K562 (cell line): Measurements from ENCODE around the gene WASF3. TPM values are rescaled to one million over a fixed set of nuclear protein-coding genes. Genes with fewer than 3 reads are reported as not detected.

Experiments used
- ATAC-seq: fragments of 200-7000 bp; cut with Tn5 transposase; 3 replicates; pipeline ENCODE4 v1.9.1; 2020; ENCODE audit warnings: moderate library complexity
- BruUV-seq: library from RNA; stranded (reverse); fragments of 400-500 nt; replicated peaks from 2 replicates; lab custom pipeline; 2021; lab: Mats Ljungman, UMichigan
- CTCF ChIA-PET: fragments of 300-600 bp; formaldehyde crosslinking; extraction: SDS; loops from one replicate; lab custom pipeline; 2021; ENCODE audit warnings: low intra/inter-chr PET ratio; lab: Yijun Ruan, JAX
- POLR2A ChIA-PET: fragments of 300-600, 350-650 bp; sonication (Branson Sonifier 250); formaldehyde crosslinking; extraction: SDS; loops from one replicate; lab custom pipeline; 2021; ENCODE audit warnings: antibody characterized with exemption, inconsistent platforms; lab: Yijun Ruan, JAX
- DNase-seq, 4 experiments: peaks; one replicate each; pipeline versions ENCODE4 v3.0.0 to v3.0.0-alpha.2; 2011 to 2018; ENCODE audit warnings: low spot score in 3 of 4, mixed read lengths in 3 of 4; ENCODE audit errors: extremely low read depth in 1 of 4
- FAIRE-seq: peaks from 2 replicates; lab custom pipeline; 2011; peaks lifted over from hg19 to GRCh38; lab: Jason Lieb, UNC
- H2AFZ ChIP-seq: 2 replicates; pipeline ENCODE4 v1.6.0; 2011; ENCODE audit warnings: low read depth, low read length, control low read depth, inconsistent platforms
- H3K27ac ChIP-seq: fragments of 200-600 bp; 3 replicates; pipeline ENCODE4 v1.8.0; 2011; ENCODE audit warnings: low read depth, mild to moderate bottlenecking, control low read depth, inconsistent platforms, low read length, moderate library complexity, mixed read lengths; ENCODE audit errors: extremely low read depth
- H3K27me3 ChIP-seq, 2 experiments: fragments of 300-600 bp in 1 of 2; 2 replicates in 1 of 2; 3 replicates in 1 of 2; pipeline versions ENCODE4 v1.6.0 to v1.8.0; 2011; ENCODE audit warnings: inconsistent platforms in 2 of 2, low read length in 2 of 2, mild to moderate bottlenecking in 1 of 2, mixed read lengths in 1 of 2, moderate library complexity in 1 of 2; ENCODE audit not compliant: control insufficient read depth in 2 of 2, insufficient read depth in 2 of 2
- H3K36me3 ChIP-seq: fragments of 300-600 bp; 3 replicates; pipeline ENCODE4 v1.8.0; 2011; ENCODE audit warnings: mild to moderate bottlenecking, low read length, inconsistent platforms; ENCODE audit not compliant: control insufficient read depth, insufficient read depth
- H3K4me1 ChIP-seq, 2 experiments: fragments of 200-600 bp in 1 of 2; replicated peaks in 1 of 2; 2 replicates in 1 of 2; 3 replicates in 1 of 2; pipeline versions ENCODE4 v1.5.1 to v1.8.0; 2011; ENCODE audit warnings: inconsistent platforms in 2 of 2, low read length in 2 of 2, mild to moderate bottlenecking in 1 of 2, mixed read lengths in 1 of 2, moderate library complexity in 1 of 2; ENCODE audit not compliant: control insufficient read depth in 2 of 2, insufficient read depth in 2 of 2
- H3K4me2 ChIP-seq: 2 replicates; pipeline ENCODE4 v1.6.1; 2011; ENCODE audit warnings: low read length, control low read depth, inconsistent platforms, mixed read lengths; ENCODE audit not compliant: insufficient read depth
- H3K4me3 ChIP-seq: fragments of 200-600 bp; sonication (generic), shearing (Covaris generic); 2 replicates; pipeline ENCODE4 v1.5.1; 2016; ENCODE audit warnings: control low read depth, inconsistent platforms
- H3K79me2 ChIP-seq: fragments of 200-600 bp; 3 replicates; pipeline ENCODE4 v1.8.0; 2011; ENCODE audit warnings: low read length, inconsistent platforms; ENCODE audit not compliant: control insufficient read depth, insufficient read depth
- H3K9ac ChIP-seq, 2 experiments: 2 replicates each; pipeline versions ENCODE4 v1.6.0 to v1.6.1; 2011; ENCODE audit warnings: low read depth in 2 of 2, low read length in 2 of 2, control low read depth in 1 of 2, inconsistent platforms in 1 of 2, mild to moderate bottlenecking in 1 of 2, mixed read lengths in 1 of 2; ENCODE audit not compliant: insufficient read depth in 1 of 2
- H3K9me1 ChIP-seq: one replicate; pipeline ENCODE4 v1.6.0; 2011; ENCODE audit warnings: inconsistent platforms, mild to moderate bottlenecking, low read length, moderate library complexity; ENCODE audit not compliant: control insufficient read depth, insufficient read depth
- H3K9me3 ChIP-seq: replicated peaks from 2 replicates; pipeline ENCODE4 v1.5.1; 2011; ENCODE audit warnings: low read depth, low read length, inconsistent platforms; ENCODE audit not compliant: control insufficient read depth, insufficient read depth
- H4K20me1 ChIP-seq: replicated peaks from 2 replicates; pipeline ENCODE4 v1.6.1; 2011; ENCODE audit warnings: low read length, inconsistent platforms, mixed read lengths; ENCODE audit not compliant: control insufficient read depth, insufficient read depth
- CTCF ChIP-seq, 3 experiments: IDR thresholded peaks in 2 of 3; conservative IDR thresholded peaks in 1 of 3; 2 replicates each; pipeline ENCODE4 v1.5.1; 2011 to 2012; ENCODE audit warnings: low read length in 3 of 3, mild to moderate bottlenecking in 3 of 3, control low read depth in 2 of 3, improper control_type of control experiment in 1 of 3, inconsistent platforms in 1 of 3, low read depth in 1 of 3, mixed read lengths in 1 of 3, moderate library complexity in 1 of 3; ENCODE audit not compliant: insufficient read depth in 2 of 3
- ELF4 ChIP-seq: fragments of 450-650 bp; formaldehyde crosslinking; IDR thresholded peaks from 2 replicates; pipeline ENCODE4 v1.4.0; 2022; ENCODE audit warnings: missing genetic modification characterization
- MCM7 ChIP-seq, 2 experiments: fragments of 450-650 bp; IDR thresholded peaks; 2 replicates each; pipeline ENCODE4 v1.6.1; 2016 to 2018
- MEIS2 ChIP-seq: fragments of 450-650 bp; IDR thresholded peaks from 2 replicates; pipeline ENCODE4 v1.6.1; 2014; ENCODE audit warnings: mild to moderate bottlenecking; ENCODE audit not compliant: partially characterized antibody
- MNT ChIP-seq, 2 experiments: fragments of 450-650 bp; conservative IDR thresholded peaks; 2 replicates each; pipeline ENCODE4 v1.6.1; 2017; ENCODE audit warnings: mild to moderate bottlenecking in 2 of 2, moderate library complexity in 2 of 2
- MTF1 ChIP-seq: fragments of 250-450 bp; sonication (Bioruptor Pico); IDR thresholded peaks from 2 replicates; pipeline ENCODE4 v1.9.0; 2021; ENCODE audit warnings: moderate library complexity, mild to moderate bottlenecking, inconsistent platforms, borderline replicate concordance
- MYNN ChIP-seq, 2 experiments: sonication (generic); formaldehyde crosslinking in 1 of 2; IDR thresholded peaks; 2 replicates each; pipeline versions ENCODE4 v1.5.0 to v1.6.1; 2016 to 2020; ENCODE audit warnings: antibody characterized with exemption in 1 of 2, missing genetic modification reagents in 1 of 2
- NFIX ChIP-seq: fragments of 250-450 bp; sonication (Bioruptor Pico); IDR thresholded peaks from 2 replicates; pipeline ENCODE4 v1.4.0; 2020; ENCODE audit warnings: low read depth, mild to moderate bottlenecking, moderate library complexity
- NR1H2 ChIP-seq: sonication (generic); formaldehyde crosslinking; IDR thresholded peaks from 2 replicates; pipeline ENCODE4 v1.4.0; 2020; ENCODE audit warnings: mild to moderate bottlenecking, missing genetic modification reagents
- NUFIP1 ChIP-seq: fragments of 450-650 bp; IDR thresholded peaks from 2 replicates; pipeline ENCODE4 v1.6.1; 2018; ENCODE audit not compliant: partially characterized antibody
- TBP ChIP-seq: optimal IDR thresholded peaks from 2 replicates; pipeline ENCODE3; 2011; ENCODE audit warnings: low read depth, low read length, improper control_type of control experiment
- TFAM ChIP-seq: fragments of 250-450 bp; sonication (Bioruptor Pico); conservative IDR thresholded peaks from 2 replicates; pipeline ENCODE4 v1.5.0; 2021; ENCODE audit warnings: mild to moderate bottlenecking, moderate library complexity
- WGBS: fragments of 100-300 bp; shearing (Covaris generic); methylation state at CpG from one replicate; pipeline ENCODE4 v1.1.6; 2016; ENCODE audit warnings: low coverage, mixed read lengths; ENCODE audit not compliant: insufficient coverage; ENCODE audit errors: missing lambda C conversion rate; 5-methylcytosine and 5-hydroxymethylcytosine counted together
- in situ Hi-C: fragments of 300-500 bp; cut with MboI; formaldehyde crosslinking; loops from 4 replicates; pipeline ENCODE4 v1.15.0; 2018; ENCODE audit warnings: inconsistent platforms, mixed read lengths
- intact Hi-C: fragments of 100-400 bp; cut with micrococcal nuclease; formaldehyde crosslinking; loops from 2 replicates; pipeline ENCODE4 v1.14.2; 2022
- polyA plus RNA-seq, 8 experiments: library from polyadenylated mRNA; depleted of rRNA in 4 of 8; stranded (reverse) in 5 of 8; unstranded in 3 of 8; fragments of >200 nt; fragmentation: Nextera tagmentation in 2 of 8; fragmentation: Illumina TruSeq in 1 of 8; extraction: Ambion mirVana in 2 of 8; extraction: Trizol in 1 of 8; gene quantifications; 2 replicates each; pipeline versions ENCODE4 v1.2.1 to v1.2.3, GENCODE V29; 2011 to 2014; ENCODE audit warnings: inconsistent platforms in 1 of 8, missing spikeins in 1 of 8
- total RNA-seq, 7 experiments: library from RNA; depleted of rRNA in 6 of 7; stranded (reverse); fragments of >200 nt in 6 of 7; fragmentation: Illumina TruSeq in 2 of 7; extraction: Trizol in 2 of 7; gene quantifications; 2 replicates each; pipeline versions ENCODE4 v1.2.1 to v1.2.3, GENCODE V29; 2011 to 2021; ENCODE audit warnings: low replicate concordance in 1 of 7

Gene WASF3
- total and polyA plus RNA-seq, 9 of the 15 experiments (the other 6 are each of a cell fraction or from before 2014, with no cell fraction given) = 0.04 to 0.43 (median 0.11) TPM

GRCh38 chr13:26694609-26695359, 137.3 kb downstream of the WASF3 start:
- H3K9ac ChIP-seq = no peak overlapping the region
- H3K9me1 ChIP-seq = no peaks in the 10 kb centered on the region
- no peak for FAIRE-seq
- ChIA-PET CTCF (no interaction called here), POLR2A (interaction anchor here (0.6 kb wide), 1 partner anchor 629 kb away, joined by 3 read pairs; no protein-coding TSS in a partner anchor)
- no peaks in the 10 kb centered on the region for H3K36me3 ChIP-seq
- H3K4me1 ChIP-seq = no peaks in the 10 kb centered on the region
- H3K4me2 ChIP-seq = no peak overlapping the region
- no peaks in the 10 kb centered on the region for H4K20me1 ChIP-seq
- no peak for DNase-seq
- in situ Hi-C loops = loop anchor here (5.0 kb wide), 1 partner anchor 517 kb away; no protein-coding TSS in a partner anchor
- H3K79me2 ChIP-seq = no peaks in the 10 kb centered on the region
- H2AFZ ChIP-seq = no peak overlapping the region
- no peak overlapping the region for H3K4me3 ChIP-seq
- H3K27me3 ChIP-seq = no peaks in the 10 kb centered on the region; a peak in 1 of 5 replicates
- H3K27ac ChIP-seq = no peak overlapping the region
- ATAC-seq = no peak
- WGBS = under 1% methylated on average over 18 of the region's 19 CpGs
- BruUV-seq = no TSS peak
- intact Hi-C loops = loop anchor here (5.0 kb wide), 1 partner anchor 212 kb away; no protein-coding TSS in a partner anchor
- peaks cover 2% of the 10 kb centered on the region for H3K9me3 ChIP-seq
- TF ChIP-seq MTF1 (CRISPR knock-in tag) (no peak), NUFIP1 (no peak), TBP (no peak), TFAM (CRISPR knock-in tag) (no peak), NFIX (CRISPR knock-in tag) (no peak), MNT (conservative IDR thresholded peaks at IDR 0.05) (no peak), ELF4 (CRISPR knock-in tag) (no peak), NR1H2 (CRISPR knock-in tag) (no peak), MCM7 (IDR thresholded peaks at IDR 0.05) (no peak), MYNN (IDR thresholded peaks at IDR 0.05) (no peak), MYNN (CRISPR knock-in tag; IDR thresholded peaks at IDR 0.05) (no peak), CTCF (IDR thresholded peaks at IDR 0.05 in 2 of 3, conservative IDR thresholded peaks at IDR 0.05 in 1 of 3; ENCODE audit: insufficient read depth in 2 of 3, low read depth in 1 of 3, low read length in 3 of 3) (no peak), MEIS2 (no peak)
